ENCODE results near the gene EEIG1. TPM values are rescaled to one million over a fixed set of nuclear protein-coding genes. Genes with fewer than 3 reads are reported as not detected.

Gene EEIG1
- total and polyA plus RNA-seq, 12 donors, result 6.7 to 33.5 (median 23.5) TPM

GRCh38 chr9:128001151-128001778, 20.5 kb upstream of the EEIG1 start:
- no peak for DNase-seq
- ATAC-seq, result no peak
- peak overlapping the region in 1 of 10 donors; percentile 13 for H3K27ac ChIP-seq
- H3K4me3 ChIP-seq, result no peak overlapping the region
- no peaks in the 10 kb centered on the region for H3K27me3 ChIP-seq
- H3K36me3 ChIP-seq, result no peaks in the 10 kb centered on the region
- peaks cover 0 to 6% (median 0%) of the 10 kb centered on the region in 11 donors for H3K9me3 ChIP-seq
- H3K4me1 ChIP-seq, result peaks cover 2 to 28% (median 15%) of the 10 kb centered on the region in 9 donors
- 75 to 78% methylated on average over 10 of the region's 10 CpGs for WGBS, 2 donors
- intact Hi-C loops (cut with DNase I), result loop anchor here in 2 of 10 donors (5.0 kb wide), 2 partner anchors 36 to 44 kb away; no protein-coding TSS in a partner anchor
- TF ChIP-seq, protein P1, sequence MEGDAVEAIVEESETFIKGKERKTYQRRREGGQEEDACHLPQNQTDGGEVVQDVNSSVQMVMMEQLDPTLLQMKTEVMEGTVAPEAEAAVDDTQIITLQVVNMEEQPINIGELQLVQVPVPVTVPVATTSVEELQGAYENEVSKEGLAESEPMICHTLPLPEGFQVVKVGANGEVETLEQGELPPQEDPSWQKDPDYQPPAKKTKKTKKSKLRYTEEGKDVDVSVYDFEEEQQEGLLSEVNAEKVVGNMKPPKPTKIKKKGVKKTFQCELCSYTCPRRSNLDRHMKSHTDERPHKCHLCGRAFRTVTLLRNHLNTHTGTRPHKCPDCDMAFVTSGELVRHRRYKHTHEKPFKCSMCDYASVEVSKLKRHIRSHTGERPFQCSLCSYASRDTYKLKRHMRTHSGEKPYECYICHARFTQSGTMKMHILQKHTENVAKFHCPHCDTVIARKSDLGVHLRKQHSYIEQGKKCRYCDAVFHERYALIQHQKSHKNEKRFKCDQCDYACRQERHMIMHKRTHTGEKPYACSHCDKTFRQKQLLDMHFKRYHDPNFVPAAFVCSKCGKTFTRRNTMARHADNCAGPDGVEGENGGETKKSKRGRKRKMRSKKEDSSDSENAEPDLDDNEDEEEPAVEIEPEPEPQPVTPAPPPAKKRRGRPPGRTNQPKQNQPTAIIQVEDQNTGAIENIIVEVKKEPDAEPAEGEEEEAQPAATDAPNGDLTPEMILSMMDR (IDR thresholded peaks at IDR 0.05), result no peak

DNA sequence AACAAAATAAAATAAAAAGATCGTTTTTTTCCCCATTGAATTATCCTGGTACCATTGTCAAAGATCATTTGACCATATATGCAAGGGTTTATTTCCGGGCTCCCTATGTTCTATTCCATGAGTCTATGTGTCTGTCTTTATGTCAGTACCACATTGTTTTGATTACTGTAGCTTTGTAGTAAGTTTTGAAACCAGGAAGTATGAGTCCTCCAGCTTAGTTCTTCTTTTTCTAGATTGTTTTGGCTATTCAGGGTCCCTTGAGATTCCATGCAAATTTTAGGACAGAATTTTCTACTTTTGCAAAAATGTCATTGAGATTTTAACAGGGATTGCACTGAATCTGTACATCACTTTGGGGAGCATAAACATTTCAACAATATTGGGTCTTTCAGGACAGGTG, 18.7 kb upstream of the EEIG1 start:
- intact Hi-C loops (cut with DNase I), result no loop called here
- WGBS, 2 donors, result 97% methylated on average over 2 of the region's 2 CpGs
- peaks cover 0 to 6% (median 0%) of the 10 kb centered on the region in 11 donors for H3K9me3 ChIP-seq
- ATAC-seq, result no peak
- no peaks in the 10 kb centered on the region for H3K36me3 ChIP-seq
- H3K27ac ChIP-seq, result no peak overlapping the region
- TF ChIP-seq, protein P1 (IDR thresholded peaks at IDR 0.05), result no peak
- no peak overlapping the region for H3K4me3 ChIP-seq
- DNase-seq, result no peak
- H3K4me1 ChIP-seq, result peaks cover 0 to 20% (median 7%) of the 10 kb centered on the region in 9 donors
- H3K27me3 ChIP-seq, result no peaks in the 10 kb centered on the region

GRCh38 chr9:127993721-127994120, 12.9 kb upstream of the EEIG1 start:
- TF ChIP-seq, protein P1 (IDR thresholded peaks at IDR 0.05), result no peak
- Histone ChIP-seq H3K9me3 (no peaks in the 10 kb centered on the region), H3K4me1 (peaks cover 0 to 13% (median 0%) of the 10 kb centered on the region in 9 donors), H3K27me3 (no peaks in the 10 kb centered on the region), H3K27ac (no peak overlapping the region), H3K36me3 (no peaks in the 10 kb centered on the region), H3K4me3 (no peak overlapping the region)
- intact Hi-C loops (cut with DNase I), result no loop called here
- WGBS, 2 donors, result 87 to 95% methylated on average over 4 of the region's 4 CpGs
- DNase-seq (no peak), ATAC-seq (no peak)

DNA sequence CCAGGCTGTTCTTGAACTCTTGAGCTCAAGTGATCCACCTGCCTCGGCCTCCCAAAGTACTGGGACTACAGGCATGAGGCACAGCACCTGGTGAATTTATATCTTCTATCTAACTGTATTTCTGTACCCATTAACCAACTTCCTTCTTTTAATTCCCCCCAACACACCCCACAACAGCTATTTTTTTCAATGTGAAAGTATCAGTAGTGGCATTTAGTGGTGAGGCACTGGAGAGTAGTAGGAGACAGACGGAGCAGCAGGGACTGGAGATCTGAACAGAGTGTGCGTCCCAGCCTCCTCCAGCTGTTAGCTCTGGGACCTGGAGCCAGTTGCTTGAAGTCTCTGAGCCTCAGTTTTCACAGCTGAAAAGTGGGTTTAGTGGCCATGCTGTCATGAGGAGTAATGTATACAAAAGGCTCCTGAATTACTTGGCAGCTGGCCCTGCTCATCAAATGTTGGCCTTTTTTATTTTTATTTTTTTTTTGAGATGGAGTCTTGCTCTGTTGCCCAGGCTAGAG, 11.0 kb upstream of the EEIG1 start:
- Histone ChIP-seq H3K27ac (no peak overlapping the region), H3K4me1 (peaks cover 0 to 16% (median 4%) of the 10 kb centered on the region in 9 donors), H3K36me3 (no peaks in the 10 kb centered on the region), H3K9me3 (no peaks in the 10 kb centered on the region), H3K27me3 (no peaks in the 10 kb centered on the region), H3K4me3 (no peak overlapping the region)
- ATAC-seq (no peak), DNase-seq (no peak)
- WGBS, 2 donors, result 92 to 94% methylated on average over 3 of the region's 3 CpGs
- TF ChIP-seq, protein P1 (IDR thresholded peaks at IDR 0.05), result no peak
- intact Hi-C loops (cut with DNase I), result no loop called here

Measured in heart right ventricle (tissue), 16 donors.